ENCODE results near the gene KDM7A.

Gene KDM7A

GRCh38 chr7:140058517-140058916 is 118.3 kb downstream of the KDM7A start:
- Mint-ChIP-seq H3K4me3 (no peak overlapping the region), H3K27me3 (no peaks in the 10 kb centered on the region), H3K36me3 (peaks cover 27% of the 10 kb centered on the region), H3K9me3 (no peaks in the 10 kb centered on the region), H3K4me1 (peaks cover 48% of the 10 kb centered on the region), H3K27ac (peak overlapping the region; percentile 95)
- DNase-seq (ENCODE audit: low spot score in 2 of 2) (no peak), ATAC-seq (ENCODE audit: low read depth) (no peak)

- peaks cover 28% of the 10 kb centered on the region for H3K36me3 Mint-ChIP-seq
- no peaks in the 10 kb centered on the region for H3K27me3 Mint-ChIP-seq
- H3K9me3 Mint-ChIP-seq: no peaks in the 10 kb centered on the region
- H3K4me1 Mint-ChIP-seq: peaks cover 57% of the 10 kb centered on the region
- H3K4me3 Mint-ChIP-seq: no peak overlapping the region
- no peak for ATAC-seq (ENCODE audit: low read depth)
- H3K27ac Mint-ChIP-seq: peak overlapping the region; percentile 12
- DNase-seq (ENCODE audit: low spot score in 2 of 2): no peak
Measured at GRCh38 chr7:140057143-140057535, 119.6 kb downstream of the KDM7A start.

- Mint-ChIP-seq H3K36me3 (peaks cover 31% of the 10 kb centered on the region), H3K27ac (peak overlapping the region; percentile 60), H3K9me3 (no peaks in the 10 kb centered on the region), H3K4me3 (no peak overlapping the region), H3K27me3 (no peaks in the 10 kb centered on the region), H3K4me1 (peaks cover 58% of the 10 kb centered on the region)
- ATAC-seq (ENCODE audit: low read depth) (no peak), DNase-seq (ENCODE audit: low spot score in 2 of 2) (no peak)
Measured at GRCh38 chr7:140056431-140057142, 120.2 kb downstream of the KDM7A start.

- peak overlapping the region; percentile 60 for H3K27ac Mint-ChIP-seq
- H3K4me1 Mint-ChIP-seq: peaks cover 50% of the 10 kb centered on the region
- no peak overlapping the region for H3K4me3 Mint-ChIP-seq
Measured at GRCh38 chr7:140055833-140056232, 121.0 kb downstream of the KDM7A start.

GRCh38 chr7:140054751-140055150 is 122.0 kb downstream of the KDM7A start:
- no peak for DNase-seq (ENCODE audit: low spot score in 2 of 2)
- Mint-ChIP-seq H3K9me3 (no peaks in the 10 kb centered on the region), H3K4me3 (no peak overlapping the region), H3K27ac (peak overlapping the region; percentile 83), H3K27me3 (no peaks in the 10 kb centered on the region), H3K4me1 (peaks cover 44% of the 10 kb centered on the region), H3K36me3 (peaks cover 33% of the 10 kb centered on the region)
- no peak for ATAC-seq (ENCODE audit: low read depth)

More at GRCh38 chr7:140055833-140056232, 121.0 kb downstream of the KDM7A start:
- H3K36me3 Mint-ChIP-seq: peaks cover 30% of the 10 kb centered on the region
- DNase-seq (ENCODE audit: low spot score in 2 of 2) (no peak), ATAC-seq (ENCODE audit: low read depth) (no peak)
- no peaks in the 10 kb centered on the region for H3K9me3 Mint-ChIP-seq
- H3K27me3 Mint-ChIP-seq: no peaks in the 10 kb centered on the region

GRCh38 chr7:140053812-140054539 is 122.8 kb downstream of the KDM7A start:
- H3K4me3 Mint-ChIP-seq: peak overlapping the region; percentile 58
- ATAC-seq (ENCODE audit: low read depth): peak; percentile 97

GRCh38 chr7:140051820-140052219 is 125.0 kb downstream of the KDM7A start:
- Mint-ChIP-seq H3K27me3 (no peaks in the 10 kb centered on the region), H3K9me3 (no peaks in the 10 kb centered on the region), H3K4me1 (peaks cover 44% of the 10 kb centered on the region), H3K36me3 (peaks cover 25% of the 10 kb centered on the region), H3K4me3 (no peak overlapping the region), H3K27ac (no peak overlapping the region)
- no peak for ATAC-seq (ENCODE audit: low read depth)
- no peak for DNase-seq (ENCODE audit: low spot score in 2 of 2)

More at GRCh38 chr7:140053812-140054539, 122.8 kb downstream of the KDM7A start:
- Mint-ChIP-seq H3K9me3 (no peaks in the 10 kb centered on the region), H3K4me1 (peaks cover 40% of the 10 kb centered on the region), H3K27me3 (no peaks in the 10 kb centered on the region), H3K27ac (peak overlapping the region; percentile 83), H3K36me3 (peaks cover 31% of the 10 kb centered on the region)
- peak in 1 of 2 donors; percentile 17 for DNase-seq (ENCODE audit: low spot score in 2 of 2)

GRCh38 chr7:140050100-140050499 is 126.7 kb downstream of the KDM7A start:
- Mint-ChIP-seq H3K36me3 (peaks cover 21% of the 10 kb centered on the region), H3K4me1 (peaks cover 37% of the 10 kb centered on the region), H3K27ac (no peak overlapping the region), H3K4me3 (no peak overlapping the region), H3K9me3 (no peaks in the 10 kb centered on the region), H3K27me3 (no peaks in the 10 kb centered on the region)
- ATAC-seq (ENCODE audit: low read depth): no peak
- DNase-seq (ENCODE audit: low spot score in 2 of 2): no peak

GRCh38 chr7:140049339-140050024 is 127.3 kb downstream of the KDM7A start:
- DNase-seq (ENCODE audit: low spot score in 2 of 2) (no peak), ATAC-seq (ENCODE audit: low read depth) (no peak)
- no peak overlapping the region for H3K27ac Mint-ChIP-seq
- peaks cover 31% of the 10 kb centered on the region for H3K4me1 Mint-ChIP-seq
- H3K27me3 Mint-ChIP-seq: no peaks in the 10 kb centered on the region
- no peaks in the 10 kb centered on the region for H3K9me3 Mint-ChIP-seq
- no peak overlapping the region for H3K4me3 Mint-ChIP-seq
- peaks cover 22% of the 10 kb centered on the region for H3K36me3 Mint-ChIP-seq

- peaks cover 25% of the 10 kb centered on the region for H3K36me3 Mint-ChIP-seq
- H3K27me3 Mint-ChIP-seq: no peaks in the 10 kb centered on the region
- H3K4me1 Mint-ChIP-seq: peaks cover 26% of the 10 kb centered on the region
- DNase-seq (ENCODE audit: low spot score in 2 of 2) (no peak), ATAC-seq (ENCODE audit: low read depth) (no peak)
- no peaks in the 10 kb centered on the region for H3K9me3 Mint-ChIP-seq
- H3K27ac Mint-ChIP-seq: no peak overlapping the region
- H3K4me3 Mint-ChIP-seq: no peak overlapping the region
Measured at GRCh38 chr7:140048989-140049338, 127.8 kb downstream of the KDM7A start.

GRCh38 chr7:140048138-140048537 is 128.6 kb downstream of the KDM7A start:
- Mint-ChIP-seq H3K4me1 (peaks cover 20% of the 10 kb centered on the region), H3K4me3 (no peak overlapping the region), H3K36me3 (peaks cover 28% of the 10 kb centered on the region), H3K27ac (no peak overlapping the region), H3K27me3 (no peaks in the 10 kb centered on the region), H3K9me3 (no peaks in the 10 kb centered on the region)
- no peak for DNase-seq (ENCODE audit: low spot score in 2 of 2)
- ATAC-seq (ENCODE audit: low read depth): no peak

- no peak overlapping the region for H3K27ac Mint-ChIP-seq
- H3K4me3 Mint-ChIP-seq: no peak overlapping the region
- no peak for ATAC-seq (ENCODE audit: low read depth)
- no peak for DNase-seq (ENCODE audit: low spot score in 2 of 2)
- no peaks in the 10 kb centered on the region for H3K27me3 Mint-ChIP-seq
- peaks cover 29% of the 10 kb centered on the region for H3K36me3 Mint-ChIP-seq
- peaks cover 14% of the 10 kb centered on the region for H3K4me1 Mint-ChIP-seq
- H3K9me3 Mint-ChIP-seq: no peaks in the 10 kb centered on the region
Measured at GRCh38 chr7:140047197-140047596, 129.6 kb downstream of the KDM7A start.

- DNase-seq (ENCODE audit: low spot score in 2 of 2) (no peak), ATAC-seq (ENCODE audit: low read depth) (no peak)
- peaks cover 33% of the 10 kb centered on the region for H3K36me3 Mint-ChIP-seq
- H3K27me3 Mint-ChIP-seq: no peaks in the 10 kb centered on the region
- H3K27ac Mint-ChIP-seq: no peak overlapping the region
- no peaks in the 10 kb centered on the region for H3K9me3 Mint-ChIP-seq
- H3K4me3 Mint-ChIP-seq: no peak overlapping the region
- peaks cover 12% of the 10 kb centered on the region for H3K4me1 Mint-ChIP-seq
Measured at GRCh38 chr7:140045697-140046096, 131.1 kb downstream of the KDM7A start.

- Mint-ChIP-seq H3K9me3 (no peaks in the 10 kb centered on the region), H3K36me3 (peaks cover 39% of the 10 kb centered on the region)
Measured at GRCh38 chr7:140044251-140044650, 132.5 kb downstream of the KDM7A start.

More at GRCh38 chr7:140044251-140044650, 132.5 kb downstream of the KDM7A start:
- no peak overlapping the region for H3K4me3 Mint-ChIP-seq
- no peak for ATAC-seq (ENCODE audit: low read depth)
- DNase-seq (ENCODE audit: low spot score in 2 of 2): no peak
- no peaks in the 10 kb centered on the region for H3K27me3 Mint-ChIP-seq
- peaks cover 7% of the 10 kb centered on the region for H3K4me1 Mint-ChIP-seq
- no peak overlapping the region for H3K27ac Mint-ChIP-seq

Data from memory B cell (primary cell).